ENCODE results near the gene TRIM52.
"Not testable (repeated sequence)": the region's sequence is repeated elsewhere in the genome, so short reads cannot be mapped to it uniquely, and the experiment has no call there.

GRCh38 chr5:181210698-181211097, 50.2 kb downstream of the TRIM52 start:
- not testable (repeated sequence) for TF ChIP-seq CTCF (conservative IDR thresholded peaks at IDR 0.05); EZH2 (IDR thresholded peaks at IDR 0.05; ENCODE audit: low read depth)

Measured in PC-9 (cell line).